Frontal cortex (tissue), 4 donors: ENCODE data around the gene CCDC149. TPM values are rescaled to one million over a fixed set of nuclear protein-coding genes. Genes with fewer than 3 reads are reported as not detected.
"Not testable (repeated sequence)": the region's sequence is repeated elsewhere in the genome, so short reads cannot be mapped to it uniquely, and the experiment has no call there.

ENCODE experiments used
- DNase-seq, 2 donors: peaks; one replicate each; pipeline ENCODE4 v3.0.0; 2012; ENCODE audit warnings: low spot score in 2 of 2
- FAIRE-seq: peaks from 2 replicates; lab custom pipeline; 2012; peaks lifted over from hg19 to GRCh38; lab: Jason Lieb, UNC
- total RNA-seq: library from RNA; depleted of rRNA; stranded (reverse); fragments of >200 nt; gene quantifications from one replicate; pipeline ENCODE4 v1.2.3, GENCODE V29; 2014
- donor health status: control.
- donor health status: control.
- donor health status: control.

The CCDC149 gene
- total RNA-seq, 1 donor from 2014 or later: 16.3 TPM

DNA sequence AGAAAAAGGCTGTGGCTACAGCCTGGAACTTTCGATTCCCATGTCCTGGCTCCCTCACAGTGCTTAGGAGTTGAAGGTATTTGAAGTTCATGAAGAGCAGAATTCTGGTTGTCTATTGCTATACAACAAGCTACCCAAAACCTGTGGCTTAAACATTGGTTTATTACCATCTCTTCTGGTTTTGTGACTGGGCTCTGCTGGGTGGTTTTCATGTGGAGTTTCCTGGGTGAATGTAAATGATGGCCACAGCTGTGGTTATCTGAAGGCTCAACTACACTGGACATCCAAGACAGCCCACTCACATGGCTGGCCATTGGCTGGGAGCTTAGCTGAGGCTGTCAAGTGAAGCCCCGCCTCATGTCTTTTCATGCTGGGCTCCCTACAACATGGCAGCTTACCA lies 7.2 kb upstream of the CCDC149 start:
- DNase-seq: no peak
- FAIRE-seq: no peak

DNA sequence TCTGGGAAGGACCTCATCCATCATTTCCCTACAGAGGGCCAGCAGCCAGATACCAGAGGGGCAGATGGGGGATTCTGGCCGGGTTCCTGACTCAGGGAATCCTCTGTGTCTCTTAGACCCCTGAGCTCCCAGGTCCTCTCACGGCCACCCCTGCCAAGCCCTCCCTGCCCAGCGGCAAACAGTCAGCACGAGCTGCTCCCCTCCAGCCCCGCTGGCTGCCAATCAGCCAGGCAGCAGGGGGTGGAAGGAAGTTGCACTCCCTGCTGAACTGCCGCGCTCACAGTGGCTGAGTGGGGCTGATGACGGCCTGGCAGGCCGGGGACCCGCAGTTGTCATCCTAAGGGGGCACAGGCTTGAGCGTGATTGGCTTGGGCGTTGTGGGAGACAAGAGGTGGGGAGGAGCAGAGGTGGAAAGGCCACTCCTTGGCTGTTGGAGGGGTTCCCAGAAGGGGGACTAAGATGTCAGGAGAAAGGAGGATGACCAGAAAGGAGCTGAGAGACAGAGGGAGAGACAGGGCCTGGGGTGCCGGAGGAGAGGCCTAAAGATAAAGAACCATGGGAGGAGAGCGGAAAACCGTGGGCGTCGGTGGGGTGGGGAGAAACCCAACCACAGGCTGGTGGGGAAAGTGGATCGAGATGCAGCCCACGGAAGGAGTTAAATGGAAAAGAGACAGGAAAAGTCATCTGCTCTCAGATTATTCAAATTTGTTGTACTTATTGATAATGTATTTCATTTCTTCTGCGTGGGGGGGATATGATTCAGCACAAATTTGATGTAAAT lies 4.4 kb upstream of the CCDC149 start:
- DNase-seq (no peak), FAIRE-seq (no peak)

DNA sequence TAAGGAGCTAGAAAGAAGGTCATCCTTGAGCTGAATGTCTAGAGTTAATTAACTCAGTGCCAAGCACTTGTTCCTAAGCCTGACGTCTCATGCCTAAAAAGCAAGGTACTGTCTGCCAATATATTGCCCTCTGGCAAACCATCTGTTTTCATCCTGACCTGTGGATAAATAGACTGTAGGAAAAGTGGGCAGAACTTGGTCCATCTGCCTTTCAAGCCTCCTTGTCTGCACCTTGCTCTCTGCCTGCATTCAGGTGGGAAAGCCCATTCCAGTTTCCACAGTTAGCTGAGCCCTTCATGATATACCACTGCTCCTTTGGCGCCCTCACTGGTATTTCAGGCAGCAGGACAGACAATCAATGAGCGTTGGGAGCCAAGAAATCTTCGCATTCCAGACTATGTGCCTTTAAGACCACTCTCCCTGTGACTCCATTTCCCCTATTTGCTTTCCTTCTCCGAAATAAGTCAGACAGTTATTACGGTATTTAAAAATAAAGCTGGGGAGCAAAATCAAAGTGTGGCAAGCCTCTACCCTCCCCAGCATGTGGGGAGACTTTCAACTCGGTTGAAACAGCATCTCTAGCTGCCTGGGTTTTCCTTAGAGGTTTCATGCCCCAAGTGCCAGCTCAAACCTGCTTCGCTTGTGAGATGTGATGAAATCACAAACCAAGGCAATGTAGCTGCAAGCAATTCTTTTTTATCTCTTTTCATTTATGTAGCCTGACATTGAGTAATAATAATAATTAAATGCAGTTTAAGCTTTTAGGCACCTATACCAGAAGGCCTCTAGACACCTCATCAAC lies 2.5 kb upstream of the CCDC149 start:
- no peak for DNase-seq
- no peak for FAIRE-seq

DNA sequence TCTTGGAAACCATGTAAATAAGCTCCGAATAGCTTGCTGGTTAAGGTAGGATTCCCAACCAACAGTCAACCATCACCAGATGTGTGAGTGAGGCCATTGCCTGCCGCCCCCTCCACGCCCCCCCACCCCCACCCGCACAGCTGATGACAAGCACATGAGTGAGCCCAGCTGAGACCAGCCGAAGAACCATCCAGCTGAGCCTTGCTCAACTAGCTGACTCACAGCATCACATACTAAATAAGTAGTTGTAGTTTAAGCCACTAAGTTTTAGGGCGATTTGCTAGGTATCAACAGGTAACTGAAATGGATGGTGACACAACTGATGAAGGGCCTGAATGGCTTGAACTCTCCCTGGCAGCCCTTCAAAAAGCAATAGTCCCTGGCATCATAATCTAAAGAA lies 1.6 kb upstream of the CCDC149 start:
- DNase-seq: no peak
- no peak for FAIRE-seq

DNA sequence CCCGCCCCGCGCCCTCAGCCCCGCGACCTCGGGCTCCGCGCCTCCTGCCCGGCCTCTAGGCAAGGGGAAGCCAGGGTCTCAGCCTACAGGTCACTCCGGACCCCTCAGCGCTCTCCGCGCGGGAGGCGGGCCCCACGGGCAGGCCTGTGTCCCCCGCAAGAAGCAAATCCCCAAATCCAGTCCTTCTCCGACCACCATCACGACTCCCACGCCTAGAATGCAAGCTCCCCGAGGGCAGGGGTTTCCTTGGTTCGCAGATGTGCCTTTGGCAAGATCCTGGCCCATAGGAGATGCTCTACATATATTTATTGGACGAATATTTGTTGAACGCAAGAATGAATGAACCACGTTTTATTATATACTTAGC lies 260 bp upstream of the CCDC149 start:
- no peak for FAIRE-seq
- DNase-seq: no peak

DNA sequence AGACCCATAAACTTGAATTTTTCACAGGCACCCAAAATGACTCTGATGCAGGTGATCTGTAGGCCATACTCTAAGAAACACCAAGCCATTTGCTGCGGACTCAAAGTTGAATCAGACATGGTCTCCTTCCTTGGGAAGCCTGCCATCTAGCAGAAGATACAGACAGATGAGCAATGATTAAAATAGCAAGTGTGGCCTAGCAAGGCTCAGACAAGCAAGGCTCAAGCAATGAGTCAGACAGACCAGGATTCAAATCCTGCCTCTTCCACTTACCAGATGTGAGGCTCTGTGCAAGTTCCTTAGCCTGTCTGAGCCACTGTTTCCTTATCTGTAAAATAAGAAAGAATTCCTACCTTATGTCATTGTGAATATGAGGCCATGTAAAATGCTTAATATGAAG lies 2.3 kb downstream of the CCDC149 start:
- FAIRE-seq (no peak), DNase-seq (no peak)

DNA sequence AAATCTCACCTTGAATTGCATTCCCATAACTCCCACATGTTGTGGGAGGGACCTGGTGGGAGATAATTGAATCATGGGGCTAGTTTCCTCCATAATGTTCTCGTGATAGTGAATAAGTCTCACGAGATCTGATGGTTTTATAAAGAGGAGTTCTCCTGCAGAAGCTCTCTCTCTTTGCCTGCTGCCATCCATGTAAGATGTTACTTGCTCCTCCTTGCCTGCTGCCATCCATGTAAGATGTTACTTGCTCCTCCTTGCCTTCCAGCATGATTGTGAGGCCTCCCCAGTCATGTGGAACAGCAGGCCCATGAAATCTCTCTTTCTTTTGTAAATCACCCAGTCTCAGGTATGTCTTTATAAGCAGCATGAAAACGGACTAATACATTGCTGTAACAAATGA lies 3.2 kb downstream of the CCDC149 start:
- not testable (repeated sequence) for DNase-seq, FAIRE-seq

DNA sequence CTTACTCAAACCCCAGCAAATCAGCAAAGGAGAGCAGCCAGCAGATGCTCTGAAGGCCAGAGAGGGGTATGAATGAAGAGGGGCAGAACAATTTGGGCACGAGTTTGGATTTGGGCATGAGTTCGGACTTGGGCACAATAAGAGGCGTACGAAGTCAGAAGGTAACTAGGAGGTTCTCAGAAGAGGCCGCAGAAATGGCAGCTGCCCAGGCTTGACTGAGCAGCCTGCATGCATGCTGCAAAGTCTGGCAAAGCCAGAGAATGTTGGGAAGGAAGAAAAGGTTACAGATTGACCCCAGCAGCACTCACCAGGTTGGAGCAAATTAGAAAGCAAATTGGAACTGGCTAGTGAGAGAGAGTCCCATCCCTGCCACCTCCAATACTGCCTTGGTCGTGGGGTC lies 15.2 kb downstream of the CCDC149 start:
- no peak for DNase-seq
- no peak for FAIRE-seq

DNA sequence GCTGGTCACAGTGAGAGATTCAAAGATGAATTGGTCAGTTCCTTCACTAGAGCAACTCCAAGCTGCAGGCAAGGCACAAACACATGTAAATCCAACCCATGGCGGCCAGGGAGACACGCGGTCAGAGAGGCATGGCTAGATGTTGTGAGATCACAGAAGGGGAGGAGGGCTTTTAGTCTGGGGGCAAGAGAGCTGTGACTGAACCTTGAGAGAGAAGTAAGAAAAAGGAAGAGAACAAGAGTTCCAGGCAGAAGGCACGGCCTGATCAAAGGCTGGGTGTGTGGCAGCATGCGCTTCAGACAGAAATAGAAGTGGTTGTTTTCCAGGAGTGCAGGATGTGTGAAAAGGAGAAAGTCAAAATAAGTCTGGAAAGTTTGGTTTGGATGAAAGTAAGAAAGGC lies 15.9 kb downstream of the CCDC149 start:
- DNase-seq: no peak

DNA sequence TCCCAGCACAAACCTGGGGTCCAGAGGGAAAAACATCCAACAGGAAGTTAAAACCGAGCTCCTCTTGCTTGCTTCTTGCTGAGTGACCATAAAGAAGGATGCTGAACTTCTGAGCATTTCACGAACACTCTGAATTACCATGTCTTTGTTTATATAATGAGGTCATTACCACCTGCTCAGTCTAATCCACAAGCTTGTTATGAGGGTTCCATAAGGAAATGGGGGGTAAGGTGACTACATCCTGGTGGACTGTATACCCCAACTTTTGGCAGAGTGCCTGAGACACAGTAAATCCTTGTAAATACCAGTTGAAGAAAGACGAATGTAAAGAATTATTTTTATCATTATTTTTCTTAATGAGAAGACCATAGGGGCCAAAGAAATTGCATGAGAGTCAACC lies 16.8 kb downstream of the CCDC149 start:
- no peak for DNase-seq
- FAIRE-seq: no peak

More for the DNA sequence above, 15.9 kb downstream of the CCDC149 start:
- no peak for FAIRE-seq

DNA sequence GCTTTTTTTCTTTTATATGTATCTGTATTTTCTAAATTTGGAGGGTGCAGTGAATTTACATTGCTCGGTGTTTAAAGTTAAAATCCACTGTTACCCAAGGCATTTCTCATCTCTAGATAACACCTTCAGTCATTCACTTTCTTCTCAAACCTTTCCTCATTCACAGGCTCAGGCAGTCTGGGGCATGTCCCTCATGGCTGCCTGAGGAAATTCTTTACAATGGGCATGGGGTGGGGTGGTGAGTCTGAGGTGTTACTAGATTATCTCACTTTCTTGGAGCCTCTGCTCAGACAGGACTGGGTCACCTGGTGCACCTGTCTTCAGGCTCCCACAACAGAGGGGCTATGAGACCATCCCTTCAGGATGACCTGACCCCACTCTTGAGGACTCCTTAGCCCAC lies 17.4 kb downstream of the CCDC149 start:
- FAIRE-seq (no peak), DNase-seq (no peak)

DNA sequence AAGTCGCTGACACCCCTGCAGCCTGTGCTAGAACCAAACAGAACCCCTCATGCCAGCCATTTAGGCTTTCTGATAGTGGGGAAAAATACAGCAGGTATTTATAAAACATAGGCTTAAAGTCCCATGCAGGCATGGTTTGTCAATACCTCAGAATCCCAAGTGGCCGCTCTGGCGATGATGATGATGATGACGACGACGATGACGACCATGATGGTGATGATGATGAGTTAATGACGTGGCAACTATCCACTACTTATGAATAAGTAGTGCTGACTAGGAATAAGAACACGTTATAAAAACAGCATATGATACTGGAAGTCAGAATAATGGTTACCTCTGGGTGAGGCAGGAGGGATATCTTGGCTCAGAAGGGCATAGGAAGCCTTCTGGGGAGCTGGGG lies 18.0 kb downstream of the CCDC149 start:
- FAIRE-seq (no peak), DNase-seq (no peak)

DNA sequence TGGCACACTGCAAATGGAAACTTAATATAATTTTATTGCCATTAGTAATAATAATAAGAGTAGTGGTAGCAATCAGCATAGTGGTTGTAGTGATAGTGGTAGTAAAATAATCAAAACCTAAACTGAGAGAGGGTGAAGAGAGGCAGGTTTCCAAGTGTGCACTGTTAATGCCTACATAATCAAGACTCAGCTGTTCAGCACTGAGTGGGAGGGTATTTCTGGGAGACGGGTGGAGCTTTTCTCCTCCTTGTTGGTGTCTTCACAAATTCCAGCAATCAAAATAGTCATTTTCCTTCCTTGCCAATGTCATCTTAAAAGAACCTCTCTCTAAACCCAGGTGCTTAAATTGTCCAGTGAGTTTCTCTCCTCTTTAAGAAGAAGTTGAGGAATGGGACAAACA lies 18.6 kb downstream of the CCDC149 start:
- no peak for FAIRE-seq
- DNase-seq: no peak

DNA sequence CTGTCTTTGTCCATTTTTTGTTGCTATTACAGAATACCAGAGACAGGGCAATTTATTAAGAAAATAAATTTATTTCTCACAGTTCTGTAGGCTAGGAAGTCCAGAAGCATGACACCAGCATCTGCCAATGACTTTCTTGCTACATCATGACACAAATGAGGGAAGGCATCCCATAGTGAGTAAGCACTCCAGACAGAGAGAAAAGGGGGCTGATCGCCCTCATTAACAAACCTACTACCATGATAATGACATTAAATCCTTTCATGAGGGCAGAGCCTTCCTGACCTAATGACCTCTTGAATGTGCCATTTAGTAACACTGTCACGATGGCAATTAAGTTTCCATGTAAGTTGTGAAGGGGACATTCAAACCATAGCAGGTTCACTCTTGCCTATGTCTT lies 20.1 kb downstream of the CCDC149 start:
- no peak for FAIRE-seq
- no peak for DNase-seq

DNA sequence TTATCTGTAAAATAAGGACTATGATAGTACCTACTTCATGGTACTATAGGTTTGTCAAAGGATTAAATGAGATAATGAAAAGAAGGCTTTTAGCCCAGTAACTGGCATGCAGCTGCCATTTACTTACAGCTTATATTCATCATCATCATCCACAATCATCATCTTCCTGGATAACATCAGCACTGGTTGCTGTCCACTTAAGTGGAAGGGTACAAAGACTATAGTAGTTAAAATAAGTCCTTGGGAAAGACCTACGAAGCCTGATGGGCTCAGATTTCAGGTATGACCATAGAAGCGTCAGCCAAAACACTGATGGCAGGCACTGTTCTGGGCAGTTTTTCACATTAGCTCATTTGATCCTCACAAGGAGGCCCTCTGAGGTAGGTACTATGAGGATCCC lies 20.6 kb downstream of the CCDC149 start:
- FAIRE-seq: no peak
- no peak for DNase-seq

DNA sequence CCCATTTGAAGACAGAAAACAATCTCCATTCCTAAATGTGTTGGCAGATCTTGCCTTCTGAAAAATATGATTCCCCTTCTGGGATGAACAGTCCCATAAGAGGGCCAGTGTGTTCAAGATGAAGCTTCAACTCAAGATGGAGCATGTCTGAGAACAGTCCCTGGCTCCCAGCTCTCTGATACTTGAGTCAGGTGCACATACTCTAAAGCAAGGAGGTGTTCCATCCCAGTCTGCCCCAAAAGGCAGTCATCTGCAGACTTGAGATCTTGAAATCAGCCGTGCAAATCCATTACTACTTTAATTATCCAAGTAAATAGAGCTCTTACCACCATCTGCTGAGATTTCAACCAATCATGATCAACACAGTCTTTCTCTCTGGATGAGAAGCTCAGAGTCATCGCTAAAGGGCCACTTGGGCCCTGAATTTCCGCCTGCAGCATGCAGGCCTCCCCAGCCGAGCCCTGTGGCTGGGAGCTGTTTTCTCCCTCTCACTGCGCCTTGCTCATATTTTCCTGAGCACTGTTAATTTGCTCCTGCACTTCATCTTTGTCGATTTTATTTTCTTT lies 22.2 kb downstream of the CCDC149 start:
- FAIRE-seq: no peak

DNA sequence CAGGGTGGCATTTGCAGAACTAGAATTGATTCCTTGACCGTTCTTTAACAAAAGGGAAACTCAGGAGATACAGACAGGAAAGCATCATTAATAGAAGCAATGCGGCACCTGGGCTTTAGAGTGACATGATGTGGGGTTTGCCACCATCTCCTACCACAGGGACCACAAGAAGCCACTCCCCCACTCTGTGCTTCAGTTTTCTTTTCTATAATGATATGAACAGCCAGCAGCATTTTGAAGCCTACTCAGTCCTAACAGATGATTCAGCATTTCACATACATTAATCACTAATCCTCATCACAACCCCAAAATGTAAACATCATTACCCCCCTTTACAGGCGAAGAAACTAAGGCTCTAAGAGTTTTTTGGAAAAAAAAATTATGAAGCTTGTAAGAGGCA lies 22.9 kb downstream of the CCDC149 start:
- no peak for DNase-seq
- no peak for FAIRE-seq

More for the DNA sequence above, 22.2 kb downstream of the CCDC149 start:
- no peak for DNase-seq

DNA sequence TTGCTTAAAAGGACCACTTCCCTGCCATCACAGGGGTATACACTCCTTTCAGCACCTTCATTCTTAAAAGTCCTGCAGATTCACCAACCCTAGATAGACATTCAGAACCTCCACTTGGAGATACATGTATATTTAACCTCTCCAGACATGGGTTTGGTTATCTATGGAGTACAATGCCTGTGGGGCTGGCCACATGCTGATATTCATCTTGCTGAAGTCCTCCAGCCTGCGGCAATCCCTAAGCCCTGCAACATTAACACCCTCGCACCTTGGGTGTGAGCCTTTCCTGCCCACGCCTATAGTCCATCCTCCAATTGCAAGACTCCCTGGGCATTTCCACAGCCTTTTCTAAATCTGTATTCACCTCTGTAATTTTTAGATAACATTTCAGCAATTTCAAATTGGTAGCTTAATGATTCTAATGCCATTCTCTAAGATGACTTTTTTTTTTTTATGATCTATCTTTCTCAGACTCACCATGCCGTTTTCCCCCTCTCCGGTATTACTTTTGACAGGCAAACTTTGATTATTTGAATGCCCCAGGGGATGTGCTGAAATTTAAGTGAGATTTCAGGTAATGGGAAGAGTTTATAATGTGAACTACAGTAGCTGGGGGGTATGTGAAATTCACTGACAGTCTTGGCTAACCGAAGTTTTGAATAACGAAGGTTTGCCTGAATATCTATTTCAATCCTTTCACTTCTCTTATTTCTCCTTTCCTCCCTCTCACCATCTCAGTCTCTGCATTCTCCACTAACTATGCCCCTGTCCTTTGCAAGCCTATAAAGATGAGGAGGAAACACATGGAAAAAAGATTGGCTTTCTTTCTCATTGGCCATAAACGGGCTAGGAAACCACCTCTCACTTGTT lies 24.1 kb downstream of the CCDC149 start:
- FAIRE-seq: no peak

DNA sequence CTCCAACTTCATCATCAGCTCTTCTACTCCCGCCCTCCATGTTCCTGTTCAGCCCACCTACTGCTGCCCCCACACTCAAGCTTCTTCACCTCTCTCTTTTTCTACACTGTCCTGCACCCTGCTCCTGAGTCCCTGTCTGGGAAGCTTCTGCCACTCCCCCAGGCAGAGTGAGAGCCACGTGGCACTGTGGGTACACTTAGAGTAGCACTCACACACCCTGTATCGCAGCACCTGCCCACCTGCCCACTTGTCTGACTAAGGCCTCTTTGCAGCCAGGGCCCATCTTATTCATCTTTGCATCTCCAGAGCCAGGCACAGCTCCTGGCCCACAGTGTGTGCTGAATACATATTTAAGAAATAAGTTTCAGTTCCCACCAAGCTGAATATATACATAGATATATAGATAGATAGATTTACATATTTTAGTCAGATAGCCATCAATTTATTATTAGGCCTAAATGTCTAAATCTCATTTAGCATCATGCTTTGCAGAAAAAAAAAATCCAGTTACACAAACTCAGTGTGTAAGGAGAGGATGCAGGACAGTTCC lies 24.9 kb downstream of the CCDC149 start:
- DNase-seq: no peak
- FAIRE-seq: no peak

More for the DNA sequence above, 24.1 kb downstream of the CCDC149 start:
- DNase-seq: no peak

DNA sequence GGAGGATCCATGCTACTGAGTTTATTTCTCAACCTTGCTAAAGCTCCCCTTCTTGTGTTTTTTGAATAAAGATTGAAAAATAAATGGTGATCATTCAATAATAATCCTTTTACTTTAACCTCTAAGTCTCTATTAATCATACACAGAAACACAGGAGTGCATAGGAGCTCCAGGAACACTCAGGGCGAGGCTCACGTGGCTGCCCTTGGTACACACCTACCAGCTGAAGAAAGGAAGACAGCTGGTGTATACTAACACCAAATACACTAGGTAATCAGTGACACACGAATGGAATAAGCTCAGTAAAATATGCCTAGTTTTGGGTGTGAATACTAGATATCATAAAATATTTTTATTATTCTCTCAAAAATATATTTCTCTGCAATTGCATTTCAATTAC lies 26.2 kb downstream of the CCDC149 start:
- DNase-seq: no peak
- no peak for FAIRE-seq
